Osteocyte (in vitro differentiated cells): Measurements from ENCODE around the gene FFAR1. TPM values are rescaled to one million over a fixed set of nuclear protein-coding genes. Genes with fewer than 3 reads are reported as not detected.

Source experiments
- DNase-seq: peaks from one replicate; pipeline ENCODE4 v3.0.0; 2021; ENCODE audit warnings: mixed read lengths; ENCODE audit not compliant: unreplicated experiment; ENCODE audit errors: extremely low spot score
- H3K27ac Mint-ChIP-seq: one replicate; pipeline ENCODE4 v1.8.0; 2021; ENCODE audit warnings: mild to moderate bottlenecking, mixed read lengths; ENCODE audit not compliant: unreplicated experiment
- H3K27me3 Mint-ChIP-seq: one replicate; pipeline ENCODE4 v1.8.0; 2021; ENCODE audit warnings: mixed read lengths; ENCODE audit not compliant: unreplicated experiment
- H3K36me3 Mint-ChIP-seq: one replicate; pipeline ENCODE4 v1.8.0; 2021; ENCODE audit warnings: mixed read lengths; ENCODE audit not compliant: unreplicated experiment
- H3K4me1 Mint-ChIP-seq: one replicate; pipeline ENCODE4 v1.8.0; 2021; ENCODE audit warnings: mixed read lengths; ENCODE audit not compliant: unreplicated experiment
- H3K4me3 Mint-ChIP-seq: one replicate; pipeline ENCODE4 v1.8.0; 2021; ENCODE audit warnings: mild to moderate bottlenecking, moderate library complexity, mixed read lengths; ENCODE audit not compliant: unreplicated experiment
- H3K9me3 Mint-ChIP-seq: one replicate; pipeline ENCODE4 v1.8.0; 2021; ENCODE audit warnings: mixed read lengths; ENCODE audit not compliant: unreplicated experiment
- CTCF ChIP-seq: fragments of 200-600 bp; sonication (generic); IDR thresholded peaks from 2 replicates; pipeline ENCODE4 v1.5.0; 2021; ENCODE audit warnings: antibody characterized with exemption, mild to moderate bottlenecking, moderate library complexity
- total RNA-seq: library from RNA; stranded (reverse); gene quantifications from 2 replicates; pipeline ENCODE4 v1.2.1, GENCODE V29; 2021

The FFAR1 gene
- total RNA-seq, 1 donor from 2014 or later, result not detected

DNA sequence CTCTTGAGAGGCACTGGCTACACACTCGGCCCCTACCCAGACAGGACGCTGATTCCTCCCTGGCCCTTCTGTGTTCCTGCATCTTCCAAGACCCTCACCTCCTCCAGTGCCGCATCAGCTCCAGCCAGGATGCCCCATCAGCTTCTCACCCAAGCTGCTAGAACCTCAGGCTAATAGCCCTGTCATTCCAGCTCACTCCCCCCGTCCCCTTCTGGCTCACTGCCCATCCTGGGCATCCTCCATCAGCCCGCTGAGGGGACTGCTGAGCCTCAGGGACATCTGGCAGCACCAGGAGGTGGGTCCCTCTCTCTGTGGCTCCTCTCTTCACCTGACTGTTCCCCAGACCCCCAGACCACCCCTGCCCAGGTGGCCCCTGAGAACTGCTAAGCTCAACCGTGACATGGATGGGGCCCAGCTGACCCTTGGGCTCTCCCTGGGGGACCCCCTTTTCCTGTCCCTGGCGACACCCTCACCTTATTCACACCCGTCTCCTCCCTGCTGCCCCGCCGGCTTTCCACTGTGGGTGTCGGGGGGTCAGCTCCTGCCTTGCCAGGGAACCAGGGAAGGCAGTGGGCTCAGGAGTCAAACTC, 15.4 kb downstream of the FFAR1 start:
- no peak for TF ChIP-seq CTCF

GRCh38 chr19:35363711-35364425, 16.2 kb downstream of the FFAR1 start:
- no peaks in the 10 kb centered on the region for H3K9me3 Mint-ChIP-seq
- H3K36me3 Mint-ChIP-seq, result no peaks in the 10 kb centered on the region
- peaks cover 4% of the 10 kb centered on the region for H3K27me3 Mint-ChIP-seq
- no peak overlapping the region for H3K4me3 Mint-ChIP-seq
- no peaks in the 10 kb centered on the region for H3K4me1 Mint-ChIP-seq
- H3K27ac Mint-ChIP-seq, result no peak overlapping the region
- peak; percentile 44 for DNase-seq
- TF ChIP-seq CTCF, result no peak

More for the DNA sequence above, 15.4 kb downstream of the FFAR1 start:
- Mint-ChIP-seq H3K36me3 (no peaks in the 10 kb centered on the region), H3K4me1 (no peaks in the 10 kb centered on the region), H3K27me3 (peaks cover 2% of the 10 kb centered on the region), H3K9me3 (no peaks in the 10 kb centered on the region), H3K4me3 (no peak overlapping the region), H3K27ac (no peak overlapping the region)
- DNase-seq, result peak; percentile 54

GRCh38 chr19:35365303-35365702, 17.6 kb downstream of the FFAR1 start:
- peaks cover 4% of the 10 kb centered on the region for H3K27me3 Mint-ChIP-seq
- DNase-seq, result peak; percentile 6
- no peak for TF ChIP-seq CTCF
- no peak overlapping the region for H3K27ac Mint-ChIP-seq
- no peak overlapping the region for H3K4me3 Mint-ChIP-seq
- no peaks in the 10 kb centered on the region for H3K36me3 Mint-ChIP-seq
- no peaks in the 10 kb centered on the region for H3K9me3 Mint-ChIP-seq
- no peaks in the 10 kb centered on the region for H3K4me1 Mint-ChIP-seq

DNA sequence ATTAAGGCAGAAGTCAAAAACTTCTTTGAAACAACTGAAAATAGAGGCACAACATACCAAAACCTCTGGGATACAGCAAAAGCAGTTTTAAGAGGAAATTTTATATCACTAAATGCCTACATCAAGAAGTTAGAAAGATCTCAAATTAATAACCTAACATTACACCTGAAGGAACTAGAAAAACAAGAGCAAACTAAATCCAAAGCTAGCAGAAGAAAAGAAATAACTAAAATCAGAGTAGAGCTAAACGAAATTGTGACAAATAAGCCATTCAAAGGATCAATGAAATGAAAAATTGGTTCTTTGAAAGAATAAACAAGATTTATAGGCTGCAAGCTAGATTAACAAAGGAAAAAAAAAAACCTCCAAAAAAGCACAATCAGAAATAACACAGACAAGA, 20.7 kb downstream of the FFAR1 start:
- Mint-ChIP-seq H3K4me1 (no peaks in the 10 kb centered on the region), H3K9me3 (no peaks in the 10 kb centered on the region), H3K4me3 (no peak overlapping the region), H3K27me3 (peaks cover 4% of the 10 kb centered on the region), H3K27ac (no peak overlapping the region), H3K36me3 (no peaks in the 10 kb centered on the region)
- DNase-seq, result no peak
- no peak for TF ChIP-seq CTCF

DNA sequence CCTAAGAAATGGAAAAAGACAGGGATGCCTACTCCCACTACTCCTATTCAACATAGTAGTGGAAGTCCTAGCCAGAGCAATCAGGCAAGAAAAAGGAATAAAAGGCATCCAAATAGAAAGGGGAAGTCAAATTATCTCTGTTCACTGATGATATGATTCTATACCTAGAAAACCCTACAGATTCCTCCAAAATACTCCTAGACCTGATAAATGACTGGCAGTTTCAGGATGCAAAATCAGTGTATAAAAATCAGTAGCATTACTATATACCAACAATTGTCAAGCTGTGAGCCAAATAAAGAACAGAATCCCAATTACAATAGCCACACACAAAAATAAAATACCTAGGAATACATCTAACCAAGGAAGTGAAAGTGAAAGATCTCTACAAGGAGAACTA, 21.8 kb downstream of the FFAR1 start:
- Mint-ChIP-seq H3K9me3 (no peaks in the 10 kb centered on the region), H3K27me3 (peaks cover 4% of the 10 kb centered on the region), H3K36me3 (no peaks in the 10 kb centered on the region), H3K27ac (no peak overlapping the region), H3K4me1 (no peaks in the 10 kb centered on the region), H3K4me3 (no peak overlapping the region)
- no peak for DNase-seq
- no peak for TF ChIP-seq CTCF
